ENCODE measurements around the gene GPATCH1. TPM values are rescaled to one million over a fixed set of nuclear protein-coding genes. Genes with fewer than 3 reads are reported as not detected.

GPATCH1 gene
- total and polyA plus RNA-seq, 4 donors: 2.5 to 5.2 (median 3.6) TPM

- TF ChIP-seq, protein P1, sequence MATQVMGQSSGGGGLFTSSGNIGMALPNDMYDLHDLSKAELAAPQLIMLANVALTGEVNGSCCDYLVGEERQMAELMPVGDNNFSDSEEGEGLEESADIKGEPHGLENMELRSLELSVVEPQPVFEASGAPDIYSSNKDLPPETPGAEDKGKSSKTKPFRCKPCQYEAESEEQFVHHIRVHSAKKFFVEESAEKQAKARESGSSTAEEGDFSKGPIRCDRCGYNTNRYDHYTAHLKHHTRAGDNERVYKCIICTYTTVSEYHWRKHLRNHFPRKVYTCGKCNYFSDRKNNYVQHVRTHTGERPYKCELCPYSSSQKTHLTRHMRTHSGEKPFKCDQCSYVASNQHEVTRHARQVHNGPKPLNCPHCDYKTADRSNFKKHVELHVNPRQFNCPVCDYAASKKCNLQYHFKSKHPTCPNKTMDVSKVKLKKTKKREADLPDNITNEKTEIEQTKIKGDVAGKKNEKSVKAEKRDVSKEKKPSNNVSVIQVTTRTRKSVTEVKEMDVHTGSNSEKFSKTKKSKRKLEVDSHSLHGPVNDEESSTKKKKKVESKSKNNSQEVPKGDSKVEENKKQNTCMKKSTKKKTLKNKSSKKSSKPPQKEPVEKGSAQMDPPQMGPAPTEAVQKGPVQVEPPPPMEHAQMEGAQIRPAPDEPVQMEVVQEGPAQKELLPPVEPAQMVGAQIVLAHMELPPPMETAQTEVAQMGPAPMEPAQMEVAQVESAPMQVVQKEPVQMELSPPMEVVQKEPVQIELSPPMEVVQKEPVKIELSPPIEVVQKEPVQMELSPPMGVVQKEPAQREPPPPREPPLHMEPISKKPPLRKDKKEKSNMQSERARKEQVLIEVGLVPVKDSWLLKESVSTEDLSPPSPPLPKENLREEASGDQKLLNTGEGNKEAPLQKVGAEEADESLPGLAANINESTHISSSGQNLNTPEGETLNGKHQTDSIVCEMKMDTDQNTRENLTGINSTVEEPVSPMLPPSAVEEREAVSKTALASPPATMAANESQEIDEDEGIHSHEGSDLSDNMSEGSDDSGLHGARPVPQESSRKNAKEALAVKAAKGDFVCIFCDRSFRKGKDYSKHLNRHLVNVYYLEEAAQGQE (IDR thresholded peaks at IDR 0.05): no peak
- TF ChIP-seq MAX (IDR thresholded peaks at IDR 0.05) (no peak), JUND (IDR thresholded peaks at IDR 0.05) (no peak), YY1 (IDR thresholded peaks at IDR 0.05) (no peak), HNF4G (IDR thresholded peaks at IDR 0.05) (no peak)
Observed at GRCh38 chr19:33060586-33060985, 20.4 kb upstream of the GPATCH1 start (continued).

- Histone ChIP-seq H3K27me3 (ENCODE audit: control insufficient read depth in 4 of 4, insufficient read depth in 4 of 4, low read length in 3 of 4) (no peaks in the 10 kb centered on the region), H3K9ac (ENCODE audit: low read depth in 1 of 2, low read length in 2 of 2) (no peak overlapping the region), H3K27ac (ENCODE audit: low read depth in 1 of 2, low read length in 2 of 2) (peak overlapping the region in 1 of 2 donors; percentile 9), H3K4me3 (ENCODE audit: low read depth in 1 of 3, low read length in 3 of 3) (peak overlapping the region in 1 of 3 donors; percentile 91), H3K36me3 (ENCODE audit: control insufficient read depth in 4 of 4, insufficient read depth in 3 of 4, low read depth in 1 of 4, low read length in 3 of 4) (no peaks in the 10 kb centered on the region), H3K9me3 (ENCODE audit: control insufficient read depth in 4 of 4, low read length in 3 of 4) (no peaks in the 10 kb centered on the region), H3K4me1 (ENCODE audit: control insufficient read depth in 4 of 4, insufficient read depth in 4 of 4, low read length in 3 of 4) (peaks cover 0 to 19% (median 5%) of the 10 kb centered on the region in 4 donors)
- no peak for DNase-seq (ENCODE audit: low spot score)
- TF ChIP-seq GABPA (IDR thresholded peaks at IDR 0.05 in 1 of 2, conservative IDR thresholded peaks at IDR 0.05 in 1 of 2) (no peak), FOXA2 (IDR thresholded peaks at IDR 0.05) (no peak), HNF4G (IDR thresholded peaks at IDR 0.05) (no peak), RAD21 (IDR thresholded peaks at IDR 0.05) (no peak), FOXA1 (IDR thresholded peaks at IDR 0.05) (no peak), YY1 (IDR thresholded peaks at IDR 0.05) (no peak), RXRA (IDR thresholded peaks at IDR 0.05) (no peak), SP1 (IDR thresholded peaks at IDR 0.05) (no peak), ZBTB33 (IDR thresholded peaks at IDR 0.05) (no peak), ATF3 (IDR thresholded peaks at IDR 0.05) (no peak), NR2F2 (IDR thresholded peaks at IDR 0.05) (no peak), TAF1 (conservative IDR thresholded peaks at IDR 0.05) (no peak), EGR1 (IDR thresholded peaks at IDR 0.05; ENCODE audit: low read depth in 2 of 2) (no peak)
- TF ChIP-seq, protein P1 (IDR thresholded peaks at IDR 0.05): no peak
- WGBS: 69% methylated on average over 5 of the region's 5 CpGs
Observed at GRCh38 chr19:33062902-33063301, 18.1 kb upstream of the GPATCH1 start.
